GM10248 (cell line): Measurements from ENCODE around the gene MTCL1.

Experiments used
- CTCF ChIA-PET: fragments of 300-600 bp; sonication (Branson Sonifier 250); formaldehyde crosslinking; extraction: SDS; loops from one replicate; lab custom pipeline; 2021; ENCODE audit warnings: antibody characterized with exemption; lab: Yijun Ruan, JAX
- POLR2A ChIA-PET: fragments of 350-650 bp; sonication (Branson Sonifier 250); formaldehyde crosslinking; extraction: SDS; loops from one replicate; lab custom pipeline; 2020; ENCODE audit warnings: antibody characterized with exemption; lab: Yijun Ruan, JAX
- DNase-seq: peaks from one replicate; pipeline ENCODE4 v3.0.0; 2012; ENCODE audit errors: extremely low spot score
- CTCF ChIP-seq: IDR thresholded peaks from 2 replicates; pipeline ENCODE4 v1.5.1; 2012; ENCODE audit warnings: mild to moderate bottlenecking, low read depth; ENCODE audit errors: extremely low read depth, missing control alignments, control extremely low read depth

The MTCL1 gene

GRCh38 chr18:8824846-8825245 lies 119.5 kb downstream of the MTCL1 start:
- ChIA-PET POLR2A (no interaction called here), CTCF (no interaction called here)
- no peak for DNase-seq
- no peak for TF ChIP-seq CTCF

- CTCF ChIA-PET, result no interaction called here
- TF ChIP-seq CTCF, result no peak
- DNase-seq, result no peak
- POLR2A ChIA-PET, result no interaction called here
Measured at GRCh38 chr18:8825273-8825672, 119.9 kb downstream of the MTCL1 start.

GRCh38 chr18:8825729-8826375 lies 120.5 kb downstream of the MTCL1 start:
- no peak for DNase-seq
- CTCF ChIA-PET, result no interaction called here
- POLR2A ChIA-PET, result no interaction called here
- no peak for TF ChIP-seq CTCF

GRCh38 chr18:8826514-8826913 lies 121.2 kb downstream of the MTCL1 start:
- ChIA-PET CTCF (no interaction called here), POLR2A (no interaction called here)
- no peak for DNase-seq
- TF ChIP-seq CTCF, result no peak

- TF ChIP-seq CTCF, result no peak
- DNase-seq, result no peak
- POLR2A ChIA-PET, result no interaction called here
- CTCF ChIA-PET, result no interaction called here
Measured at GRCh38 chr18:8826971-8827370, 121.6 kb downstream of the MTCL1 start.

- TF ChIP-seq CTCF, result no peak
- DNase-seq, result no peak
- CTCF ChIA-PET, result no interaction called here
- POLR2A ChIA-PET, result no interaction called here
Measured at GRCh38 chr18:8828300-8828699, 122.9 kb downstream of the MTCL1 start.

- CTCF ChIA-PET, result no interaction called here
Measured at GRCh38 chr18:8828798-8829197, 123.4 kb downstream of the MTCL1 start.

More at GRCh38 chr18:8828798-8829197, 123.4 kb downstream of the MTCL1 start:
- no peak for DNase-seq
- POLR2A ChIA-PET, result no interaction called here
- no peak for TF ChIP-seq CTCF
